GM15510 (cell line): Measurements from ENCODE around the gene AKAP11.

Source experiments
- POLR2A ChIP-seq: IDR thresholded peaks from 3 replicates; pipeline ENCODE4 v1.6.1; 2011; ENCODE audit warnings: borderline replicate concordance; ENCODE audit not compliant: insufficient read length; ENCODE audit errors: extremely low read depth

Gene AKAP11

GRCh38 chr13:42272115-42272803, at the start of gene AKAP11:
Gene AKAP11 (plus strand): TSS chr13:42272152. CDS start chr13:42286349, 14,197 bp downstream.
- TF ChIP-seq POLR2A, result peak; percentile 55

GRCh38 chr13:42223681-42224080, 48.3 kb upstream of the AKAP11 start:
- no peak for TF ChIP-seq POLR2A

- no peak for TF ChIP-seq POLR2A
These were observed 46.9 kb upstream of the AKAP11 start for GRCh38 chr13:42225051-42225450.

- TF ChIP-seq POLR2A, result no peak
These were observed 43.4 kb upstream of the AKAP11 start for GRCh38 chr13:42228527-42228926.

GRCh38 chr13:42229287-42229686, 42.7 kb upstream of the AKAP11 start:
- TF ChIP-seq POLR2A, result no peak

GRCh38 chr13:42232671-42233070, 39.3 kb upstream of the AKAP11 start:
- no peak for TF ChIP-seq POLR2A

- no peak for TF ChIP-seq POLR2A
These were observed 38.2 kb upstream of the AKAP11 start for GRCh38 chr13:42233726-42234125.

- no peak for TF ChIP-seq POLR2A
These were observed 32.8 kb upstream of the AKAP11 start for GRCh38 chr13:42239161-42239560.

GRCh38 chr13:42239644-42240043, 32.3 kb upstream of the AKAP11 start:
- no peak for TF ChIP-seq POLR2A

- TF ChIP-seq POLR2A, result no peak
These were observed 25.4 kb upstream of the AKAP11 start for GRCh38 chr13:42246541-42246940.

- TF ChIP-seq POLR2A, result no peak
These were observed 24.1 kb upstream of the AKAP11 start for GRCh38 chr13:42247883-42248282.

- TF ChIP-seq POLR2A, result no peak
These were observed 16.1 kb upstream of the AKAP11 start for GRCh38 chr13:42255886-42256285.

GRCh38 chr13:42258747-42259146, 13.2 kb upstream of the AKAP11 start:
- no peak for TF ChIP-seq POLR2A

- TF ChIP-seq POLR2A, result no peak
These were observed 12.4 kb upstream of the AKAP11 start for GRCh38 chr13:42259515-42259914.

GRCh38 chr13:42260903-42261654, 10.9 kb upstream of the AKAP11 start:
- TF ChIP-seq POLR2A, result no peak

- no peak for TF ChIP-seq POLR2A
These were observed 5.5 kb upstream of the AKAP11 start for GRCh38 chr13:42266473-42266872.
